HG03571 (cell line): ENCODE data around the gene SPATA32.
"Not testable (repeated sequence)": the region's sequence is repeated elsewhere in the genome, so short reads cannot be mapped to it uniquely, and the experiment has no call there.

Experiments used
- ATAC-seq: cut with Tn5 transposase; IDR thresholded peaks from one replicate; pipeline ENCODE4 v1.9.1; 2021; ENCODE audit not compliant: unreplicated experiment

SPATA32 gene

GRCh38 chr17:45273551-45273957 is 11.7 kb upstream of the SPATA32 start:
- no peak for ATAC-seq

- ATAC-seq, result no peak
Observed at GRCh38 chr17:45271603-45272002, 9.7 kb upstream of the SPATA32 start.

GRCh38 chr17:45270828-45271418 is 9.0 kb upstream of the SPATA32 start:
- no peak for ATAC-seq

- no peak for ATAC-seq
Observed at GRCh38 chr17:45269912-45270311, 8.0 kb upstream of the SPATA32 start.

- ATAC-seq, result no peak
Observed at GRCh38 chr17:45267436-45268055, 5.7 kb upstream of the SPATA32 start.

GRCh38 chr17:45266372-45266926 is 4.6 kb upstream of the SPATA32 start:
- no peak for ATAC-seq

- no peak for ATAC-seq
Observed at GRCh38 chr17:45265821-45266220, 3.9 kb upstream of the SPATA32 start.

GRCh38 chr17:45264988-45265387 is 3.1 kb upstream of the SPATA32 start:
- no peak for ATAC-seq

GRCh38 chr17:45264430-45264829 is 2.5 kb upstream of the SPATA32 start:
- no peak for ATAC-seq

GRCh38 chr17:45263477-45263860 is 1.6 kb upstream of the SPATA32 start:
- no peak for ATAC-seq

- no peak for ATAC-seq
Observed at GRCh38 chr17:45262516-45263476, 902 bp upstream of the SPATA32 start.

GRCh38 chr17:45260204-45260783 is 1.6 kb downstream of the SPATA32 start:
- ATAC-seq, result no peak

GRCh38 chr17:45258981-45259380 is 2.9 kb downstream of the SPATA32 start:
- no peak for ATAC-seq

- no peak for ATAC-seq
Observed at GRCh38 chr17:45257115-45257514, 4.8 kb downstream of the SPATA32 start.

- ATAC-seq, result no peak
Observed at GRCh38 chr17:45256114-45256966, 5.6 kb downstream of the SPATA32 start.

GRCh38 chr17:45255358-45255757 is 6.5 kb downstream of the SPATA32 start:
- no peak for ATAC-seq

GRCh38 chr17:45253879-45254278 is 8.0 kb downstream of the SPATA32 start:
- no peak for ATAC-seq

- ATAC-seq, result not testable (repeated sequence)
Observed at GRCh38 chr17:45253237-45253636, 8.7 kb downstream of the SPATA32 start.

GRCh38 chr17:45251931-45252330 is 10.0 kb downstream of the SPATA32 start:
- ATAC-seq, result no peak
